Stimulated activated CD4-positive, alpha-beta T cell treated with anti-CD3 and anti-CD28 coated beads, Interleukin-2, amount 100 ng/mL, for 24 hours (primary cell): ENCODE measurements around the gene LARGE1.

Source experiments
- DNase-seq, 2 donors: peaks; one replicate each; pipeline ENCODE4 v3.0.0-alpha.2; 2020

LARGE1 gene

DNA sequence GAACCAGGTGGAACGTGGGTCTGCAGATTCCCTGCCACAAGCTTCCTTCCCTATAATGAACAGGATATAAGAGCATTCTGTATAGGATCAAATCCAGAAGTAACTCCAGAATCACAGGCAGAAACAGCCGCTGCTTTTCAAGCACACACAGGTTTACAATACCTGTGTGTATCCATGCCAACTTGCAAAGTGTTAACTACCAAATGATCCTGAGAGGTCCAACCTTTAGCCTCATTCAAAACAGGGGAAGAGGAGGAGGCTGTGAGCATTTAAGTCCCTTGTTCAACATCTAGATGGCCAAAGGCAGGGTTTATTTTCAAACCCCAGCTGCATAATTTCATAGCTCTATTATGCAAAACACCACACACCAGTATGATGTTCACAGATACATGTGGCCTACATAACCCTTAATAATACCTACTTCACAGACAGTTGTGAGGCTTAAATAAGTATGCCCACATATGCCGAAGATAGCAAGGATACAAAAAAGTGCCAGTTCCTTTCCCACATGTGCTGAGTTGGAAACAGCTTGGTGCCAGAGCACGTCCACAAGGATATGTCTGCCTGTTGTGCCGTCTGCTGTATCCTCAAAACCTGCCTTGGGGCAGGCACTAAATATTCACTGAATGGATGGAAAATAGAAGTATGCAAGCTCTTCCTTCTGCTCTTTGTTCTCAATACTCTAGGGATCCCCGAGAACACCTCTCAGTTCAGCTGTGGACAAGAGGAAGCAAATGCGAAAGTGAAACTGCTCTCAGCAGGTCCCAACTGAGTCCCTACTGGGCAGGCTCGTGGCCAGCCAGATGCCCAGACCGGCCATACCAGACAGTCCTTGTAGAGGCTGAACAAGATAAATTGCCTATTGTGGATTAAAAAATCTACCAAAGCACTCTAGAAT is 66.8 kb downstream of the LARGE1 start:
- DNase-seq, result no peak

DNA sequence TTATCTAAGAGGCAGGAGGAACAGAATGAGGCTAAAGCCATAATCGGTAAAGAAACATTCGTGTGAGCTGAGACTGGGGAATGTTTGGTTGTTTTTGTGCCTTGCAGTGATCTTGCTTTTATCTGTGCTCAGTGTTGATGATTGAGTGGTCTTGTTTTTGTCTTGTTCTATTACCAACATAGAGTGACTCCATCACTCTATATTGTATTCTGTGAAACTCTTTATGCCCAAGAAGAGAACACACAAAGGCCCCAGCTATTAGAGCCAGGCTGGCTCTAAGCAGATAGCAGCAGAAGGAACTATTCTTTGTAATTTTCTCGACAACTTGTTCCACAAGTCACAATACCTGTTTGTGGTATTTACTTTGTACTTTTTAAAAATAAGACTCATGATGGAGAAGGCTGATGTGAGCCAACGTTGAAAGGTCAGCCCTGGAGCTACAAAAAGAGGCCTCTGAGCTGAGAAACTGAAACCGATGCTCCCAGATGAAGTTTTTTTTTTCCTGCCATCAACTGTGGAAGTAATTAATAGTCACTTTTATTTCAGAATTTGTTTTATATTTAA is 68.4 kb downstream of the LARGE1 start:
- no peak for DNase-seq

DNA sequence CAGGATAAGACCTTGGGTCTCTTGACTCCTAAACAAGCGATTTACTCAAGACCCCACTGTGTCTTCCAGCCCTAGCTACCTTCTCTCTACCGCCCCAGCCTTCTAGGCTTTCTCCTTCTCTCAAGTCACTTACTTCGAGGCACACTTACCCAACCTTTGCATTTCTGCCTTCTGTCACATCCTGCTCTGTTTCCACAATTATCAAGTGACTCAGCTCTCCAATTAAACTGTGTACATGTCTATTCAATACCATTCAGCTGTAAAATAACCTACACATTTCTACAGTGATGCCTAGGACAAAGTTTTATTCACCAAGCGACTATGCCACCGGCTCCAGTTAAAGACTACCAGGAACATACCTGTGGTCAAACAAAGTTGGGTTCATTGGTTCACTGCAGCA is 69.0 kb downstream of the LARGE1 start:
- DNase-seq, result no peak

DNA sequence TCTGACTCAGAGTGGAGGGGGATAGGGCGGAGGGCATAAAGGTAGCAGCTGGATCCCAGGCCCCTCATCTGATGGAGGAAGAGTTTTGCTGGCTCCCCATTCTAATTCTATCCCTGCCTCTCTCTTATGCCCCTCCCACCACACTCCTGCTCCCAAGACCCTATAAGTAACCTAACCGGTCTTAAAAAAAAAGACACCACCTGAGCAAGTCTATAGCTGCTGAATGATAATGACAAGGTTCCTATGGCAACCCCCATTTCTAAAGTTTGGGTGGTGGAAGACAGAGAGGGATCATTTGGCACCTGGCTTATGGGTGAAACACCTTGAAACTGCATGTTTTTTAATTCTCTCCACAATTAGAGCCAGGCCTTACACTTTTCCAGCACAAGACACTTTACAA is 69.6 kb downstream of the LARGE1 start:
- no peak for DNase-seq

DNA sequence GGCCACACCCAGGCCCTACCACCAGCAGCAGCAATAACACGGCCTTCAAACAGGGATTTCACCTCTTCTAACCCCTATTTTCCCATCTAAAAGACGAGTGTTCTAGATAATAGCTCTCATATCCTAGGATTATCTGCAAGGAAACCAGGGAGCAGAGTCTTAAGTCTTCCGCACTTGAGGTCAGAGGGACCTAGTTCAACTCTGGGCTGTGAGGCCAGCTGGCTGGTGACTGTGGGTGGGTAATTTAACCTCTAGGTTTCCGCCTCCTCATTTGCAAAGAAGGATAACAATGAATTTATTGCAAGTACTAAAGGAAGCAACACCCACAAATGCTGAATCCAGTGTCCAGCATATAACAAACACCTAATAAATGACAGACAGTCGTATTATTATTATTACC is 70.1 kb downstream of the LARGE1 start:
- no peak for DNase-seq

DNA sequence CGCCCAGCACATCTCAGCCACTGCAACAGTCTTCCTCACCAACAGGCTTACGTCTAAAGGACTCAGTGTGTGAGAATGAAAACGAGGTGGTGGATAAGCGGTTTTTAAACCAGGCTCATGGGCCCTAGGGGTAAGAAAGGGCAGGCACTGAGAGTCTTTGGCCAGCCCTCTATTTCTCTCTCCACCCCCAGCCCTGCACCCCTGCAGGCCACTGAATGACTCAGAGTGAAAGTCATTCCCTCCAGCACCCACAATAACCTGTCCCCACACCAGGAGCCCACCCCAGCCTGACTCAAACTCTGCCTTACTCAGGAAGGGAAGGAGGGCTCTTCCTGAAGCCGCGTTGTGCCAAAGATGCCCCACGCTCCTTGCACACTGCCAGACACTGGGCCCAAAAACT is 72.0 kb downstream of the LARGE1 start:
- no peak for DNase-seq

DNA sequence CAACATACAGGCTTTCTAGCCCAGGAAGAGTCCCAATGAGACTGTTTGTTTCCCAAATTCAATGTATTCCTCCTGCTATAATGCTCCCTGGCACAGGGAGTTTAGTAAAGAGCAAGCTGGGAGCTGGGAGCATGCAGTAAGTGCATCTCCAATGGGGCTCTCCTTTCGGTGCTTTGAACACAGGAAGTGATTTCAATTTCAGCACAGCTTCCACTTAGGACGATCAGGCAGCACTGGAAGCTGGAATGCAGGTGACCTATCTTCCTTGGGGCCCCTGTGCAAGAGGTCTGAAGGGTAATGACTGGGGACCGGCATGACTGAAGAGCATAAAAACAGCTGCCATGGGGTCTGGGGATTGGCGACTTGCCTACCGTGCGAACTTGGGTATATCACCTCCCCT is 76.0 kb downstream of the LARGE1 start:
- DNase-seq, result no peak

DNA sequence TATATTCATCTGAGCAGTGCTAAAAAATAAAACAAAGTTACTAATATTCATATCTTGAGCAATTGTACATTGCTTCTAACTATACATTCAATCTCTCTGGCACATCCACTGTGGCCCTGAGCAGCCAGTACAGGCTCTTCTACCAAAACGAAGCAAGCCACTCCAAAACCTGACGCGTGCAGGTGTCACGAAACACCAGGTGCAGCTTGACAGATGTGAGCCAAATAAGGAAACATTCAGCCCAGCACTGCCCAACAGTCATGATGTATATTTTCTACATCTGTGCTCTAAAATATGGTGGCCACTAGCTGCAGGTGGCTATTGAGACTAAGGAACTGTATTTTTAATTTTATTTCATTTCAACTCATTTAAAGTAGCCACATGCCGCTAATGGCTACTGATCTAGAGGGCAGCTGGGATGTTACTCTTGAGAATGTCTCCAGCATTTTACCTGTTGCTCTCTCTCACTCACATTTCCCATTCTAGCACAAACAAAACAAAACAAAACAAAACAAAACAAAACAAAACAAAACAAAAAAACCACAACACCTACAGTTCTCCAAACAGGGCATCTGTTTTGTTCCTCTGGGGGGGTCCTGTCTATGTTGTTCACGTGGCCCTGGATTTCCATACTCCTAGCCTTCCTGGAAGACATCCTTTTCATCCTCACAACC is 77.7 kb downstream of the LARGE1 start:
- DNase-seq, result no peak

DNA sequence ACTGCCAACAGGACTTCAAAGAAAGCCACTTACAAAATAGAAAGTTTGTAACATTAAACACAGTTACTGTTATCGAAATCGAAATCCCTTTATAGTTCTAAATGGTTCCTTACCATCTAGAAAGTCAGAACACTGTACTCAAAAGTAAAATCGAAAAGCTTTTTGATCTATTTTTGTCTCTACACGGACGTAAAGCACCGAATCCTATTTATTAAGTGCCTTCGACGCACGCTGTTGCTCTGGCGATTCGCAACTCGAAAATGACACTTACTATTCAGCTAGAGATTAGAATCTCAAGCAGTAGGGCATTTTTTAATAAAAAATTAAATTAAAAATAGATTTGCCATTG is 78.3 kb downstream of the LARGE1 start:
- DNase-seq, result no peak

DNA sequence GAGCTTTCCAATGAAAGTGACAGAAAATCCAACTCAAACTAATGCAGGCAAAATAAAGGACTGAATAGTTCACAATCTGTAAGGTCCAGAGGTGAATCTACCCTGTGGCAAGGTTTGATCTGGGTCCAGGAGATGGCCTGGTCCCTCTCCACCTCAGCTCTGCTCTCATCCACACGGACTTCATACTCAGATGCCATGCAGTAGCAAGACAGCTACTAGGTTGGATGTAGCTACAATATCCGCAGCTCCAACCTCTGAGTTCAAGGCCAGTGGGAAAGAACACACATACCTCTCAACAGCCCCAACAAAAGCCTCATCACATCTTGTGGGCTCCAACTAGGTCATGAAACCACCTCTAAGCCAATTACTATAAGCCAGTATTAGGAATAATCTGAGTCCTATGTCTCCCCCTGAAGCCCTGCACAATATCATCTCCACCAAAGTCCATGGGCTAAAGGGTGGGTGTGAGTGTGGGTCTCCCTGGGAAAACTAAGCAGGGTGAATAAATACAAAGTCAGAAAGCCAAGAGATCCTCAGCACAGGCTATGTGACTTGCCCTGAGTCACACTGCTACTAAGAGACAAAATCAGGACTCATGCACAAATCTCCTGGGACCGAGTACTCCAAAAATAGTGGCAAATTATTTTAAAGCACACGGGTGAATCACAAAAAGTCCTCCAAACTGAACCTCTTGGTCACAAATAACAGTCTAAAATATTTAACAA is 78.8 kb downstream of the LARGE1 start:
- no peak for DNase-seq

DNA sequence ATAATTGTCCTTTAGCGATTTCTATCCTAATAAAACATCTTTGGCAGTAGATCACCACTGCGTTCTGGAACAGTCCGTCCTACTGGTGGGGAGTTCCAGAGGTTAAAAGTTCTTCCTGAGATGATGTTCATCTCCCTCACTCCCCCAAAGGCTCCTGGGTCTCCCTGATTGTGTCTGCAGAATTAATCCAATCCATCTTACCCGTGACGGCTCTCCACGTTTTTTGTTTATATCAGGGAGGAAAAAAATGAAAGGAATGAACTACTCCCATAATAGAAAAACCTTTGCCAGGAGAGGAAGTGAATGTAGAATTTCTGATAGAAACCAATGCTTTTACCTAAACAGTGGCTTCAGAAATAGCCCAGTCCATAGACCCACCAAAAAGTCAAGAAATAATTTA is 81.6 kb downstream of the LARGE1 start:
- no peak for DNase-seq

DNA sequence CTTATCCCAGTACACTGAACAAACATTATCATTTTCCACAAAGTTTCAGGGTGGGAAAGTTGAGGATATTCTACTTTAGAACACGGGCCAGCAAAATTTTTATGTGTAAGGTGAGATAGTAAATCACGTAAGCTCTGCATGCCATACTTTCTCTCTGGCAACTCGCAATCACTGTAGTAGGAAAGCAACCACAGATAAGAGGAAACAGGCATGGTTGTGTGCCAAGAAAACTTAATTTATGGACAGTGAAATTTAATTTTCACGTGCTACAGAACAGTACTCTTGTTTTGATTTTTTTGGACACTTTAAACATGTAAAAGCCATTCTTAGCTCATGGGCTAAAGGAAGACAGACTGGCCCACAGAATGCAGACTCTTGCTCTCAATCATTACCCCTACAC is 82.5 kb downstream of the LARGE1 start:
- DNase-seq, result no peak

DNA sequence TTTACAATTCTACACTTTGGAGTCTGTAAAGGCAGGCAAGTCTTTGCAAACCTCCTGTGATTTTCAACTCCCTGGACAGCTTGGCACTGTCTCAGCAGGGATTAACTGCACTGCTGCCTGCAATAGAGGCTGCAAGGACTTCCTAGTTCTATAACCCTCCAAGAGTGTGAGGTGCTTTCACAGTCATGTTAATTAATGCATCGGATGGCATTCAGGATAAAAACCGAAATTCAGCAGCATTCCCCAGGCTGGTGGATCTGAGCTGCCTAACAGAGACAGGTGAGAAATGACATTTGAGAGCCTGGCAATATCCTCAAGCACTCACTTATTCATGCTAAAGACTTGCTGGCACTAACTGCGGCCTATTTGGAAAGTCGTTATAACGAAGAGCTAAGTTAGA is 85.0 kb downstream of the LARGE1 start:
- no peak for DNase-seq

DNA sequence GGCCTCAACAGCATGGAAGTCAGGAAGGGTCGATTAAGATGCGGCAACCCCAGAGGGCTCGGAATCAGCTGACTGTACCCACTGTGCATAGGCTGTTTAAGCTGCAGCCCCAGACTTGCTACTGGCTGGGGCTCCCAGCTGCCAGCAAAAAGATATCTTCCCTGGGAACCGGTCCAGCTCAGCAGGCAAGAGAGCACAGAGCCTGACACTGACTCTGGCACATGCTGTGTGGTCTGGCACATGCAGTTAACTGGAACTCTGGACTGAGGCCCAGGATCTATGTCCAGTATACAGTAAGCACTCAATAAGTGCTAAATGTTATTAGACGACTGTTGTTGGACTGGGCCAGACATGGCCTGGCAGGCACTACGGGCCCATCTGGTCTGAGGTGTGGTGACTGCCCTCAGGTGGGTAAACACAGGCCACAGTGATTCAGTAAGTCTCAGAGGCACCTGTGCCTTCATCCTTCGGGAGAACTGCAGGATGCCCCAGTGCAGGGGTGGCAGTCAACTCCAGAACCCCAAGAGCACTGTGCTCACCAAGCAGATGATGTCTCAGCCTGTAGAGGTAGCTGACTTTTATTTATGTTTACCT is 87.6 kb downstream of the LARGE1 start:
- DNase-seq, result no peak

DNA sequence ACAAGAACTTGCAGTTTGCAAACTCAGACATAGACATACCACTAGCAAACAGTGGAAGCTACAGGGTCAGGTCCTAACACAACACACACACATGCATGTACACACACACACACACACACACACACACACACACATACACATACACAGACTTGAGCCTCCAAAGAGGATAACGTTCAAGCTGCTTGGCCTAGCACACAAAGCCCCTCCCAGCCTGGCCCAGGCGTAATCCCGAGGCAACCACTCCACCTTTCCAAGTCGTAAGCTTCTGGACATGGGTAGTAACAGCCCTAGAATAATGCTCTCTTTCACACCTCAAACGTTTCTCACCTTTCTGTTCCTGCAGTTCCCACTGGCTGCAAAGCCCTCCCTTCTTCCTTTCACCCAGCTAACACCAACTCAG is 88.6 kb downstream of the LARGE1 start:
- DNase-seq, result no peak

DNA sequence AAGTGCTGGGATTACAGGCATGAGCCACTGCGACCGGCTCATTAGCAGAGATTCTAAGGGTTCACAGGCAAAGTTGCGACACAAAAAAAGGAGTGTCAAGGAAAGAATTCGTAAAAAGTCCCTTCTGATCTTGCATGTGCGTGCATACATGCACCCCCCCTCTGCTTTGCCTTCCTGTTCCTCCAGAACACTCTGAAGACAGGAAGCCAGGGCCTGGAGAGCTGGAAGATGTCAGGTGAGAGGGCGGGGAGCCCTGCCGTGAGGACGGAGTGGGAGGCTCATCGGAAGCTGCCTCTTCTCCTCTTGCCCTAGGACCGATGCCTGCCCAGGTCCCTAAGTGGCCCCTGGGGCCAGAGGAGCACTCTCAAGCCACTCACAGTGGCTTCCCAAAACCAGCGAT is 89.1 kb downstream of the LARGE1 start:
- no peak for DNase-seq

DNA sequence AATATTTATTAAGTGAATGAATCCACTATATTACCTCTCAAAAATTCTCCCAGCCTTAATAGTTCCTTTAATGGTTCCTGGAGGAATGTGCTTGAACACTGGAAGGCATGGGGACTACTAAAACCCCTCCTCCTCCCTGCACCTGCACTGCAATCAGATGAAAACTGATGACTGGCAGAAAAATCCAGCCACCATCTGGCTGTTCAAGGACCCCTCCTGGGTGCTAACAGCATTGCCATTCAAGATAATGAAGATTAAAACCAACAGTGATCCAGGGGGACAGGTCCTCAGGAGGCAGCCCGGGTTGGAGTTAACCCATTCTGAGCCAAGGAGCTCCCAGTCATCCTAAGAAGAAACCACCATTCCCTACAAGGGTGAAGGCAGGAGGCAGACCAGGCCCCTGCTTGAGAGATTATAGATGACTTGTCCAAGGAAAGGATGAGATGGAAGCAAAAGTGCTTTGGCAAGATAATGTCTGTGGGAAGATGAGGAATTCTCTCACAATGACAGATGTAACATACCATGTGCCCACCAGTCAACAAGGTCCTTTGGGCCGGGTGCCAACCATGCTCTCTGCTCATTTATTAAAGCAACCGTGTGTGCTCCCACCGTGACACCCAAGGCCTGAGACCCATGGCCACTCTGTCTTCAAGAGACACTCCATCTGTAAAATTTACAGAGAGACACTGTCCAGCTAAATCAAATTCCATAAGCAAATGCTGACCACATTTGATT is 90.6 kb downstream of the LARGE1 start:
- no peak for DNase-seq

DNA sequence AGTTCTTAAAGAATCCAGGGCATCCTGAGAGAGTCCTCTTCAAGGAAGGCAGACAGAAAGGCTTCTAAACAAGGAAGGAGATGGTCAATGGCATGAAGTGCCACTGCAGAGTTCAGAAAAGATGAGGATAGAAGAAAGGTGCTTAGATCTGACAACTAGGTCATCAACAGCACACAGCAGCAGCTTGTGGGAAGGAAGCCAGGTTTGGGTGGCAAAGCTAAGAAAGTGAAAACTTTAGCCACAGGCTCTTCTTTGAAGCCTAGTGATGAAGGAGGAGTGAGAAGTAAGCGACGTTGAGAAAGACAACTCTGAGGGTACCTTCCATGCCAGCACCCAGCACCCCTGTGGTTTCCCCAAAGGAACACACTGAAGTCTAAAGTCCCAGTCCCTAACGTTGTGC is 92.0 kb downstream of the LARGE1 start:
- DNase-seq, result no peak

DNA sequence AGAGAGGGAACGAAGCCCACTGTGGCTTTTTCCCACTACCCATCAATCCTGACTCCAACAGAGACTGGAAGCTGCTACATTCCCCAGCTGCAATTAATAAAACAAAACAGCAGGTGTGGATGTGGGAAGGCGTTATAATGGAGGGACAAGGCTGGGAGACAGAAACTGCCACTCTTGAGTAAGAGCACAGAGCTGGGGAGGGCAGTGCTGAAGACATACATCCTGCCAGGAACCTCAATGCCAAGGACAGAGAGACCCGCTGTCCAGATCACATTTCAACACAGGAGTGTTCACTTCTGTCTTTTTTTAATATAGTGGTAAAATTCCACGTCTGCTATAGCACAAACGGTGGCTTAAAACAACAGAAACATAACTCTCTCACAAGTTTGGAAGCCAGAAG is 94.5 kb downstream of the LARGE1 start:
- no peak for DNase-seq

DNA sequence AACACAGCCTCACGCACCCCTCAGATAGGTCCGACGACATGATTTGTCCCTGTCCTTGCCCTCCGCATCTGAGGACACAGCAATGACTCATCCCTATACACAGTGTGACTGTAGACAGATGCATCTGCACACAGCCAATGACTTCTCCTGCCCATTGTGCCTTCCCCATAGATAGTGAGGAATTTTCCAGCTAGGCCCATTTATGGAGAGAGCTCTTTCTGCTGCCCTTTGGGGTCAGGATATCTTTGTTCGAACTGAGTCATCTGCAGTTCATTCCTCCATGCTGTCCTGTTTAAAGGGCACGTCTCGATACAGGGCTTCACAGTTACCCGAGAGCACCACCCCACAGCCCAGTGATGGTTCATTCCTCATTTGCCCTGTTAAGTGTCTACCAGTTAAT is 96.7 kb downstream of the LARGE1 start:
- DNase-seq, result no peak

DNA sequence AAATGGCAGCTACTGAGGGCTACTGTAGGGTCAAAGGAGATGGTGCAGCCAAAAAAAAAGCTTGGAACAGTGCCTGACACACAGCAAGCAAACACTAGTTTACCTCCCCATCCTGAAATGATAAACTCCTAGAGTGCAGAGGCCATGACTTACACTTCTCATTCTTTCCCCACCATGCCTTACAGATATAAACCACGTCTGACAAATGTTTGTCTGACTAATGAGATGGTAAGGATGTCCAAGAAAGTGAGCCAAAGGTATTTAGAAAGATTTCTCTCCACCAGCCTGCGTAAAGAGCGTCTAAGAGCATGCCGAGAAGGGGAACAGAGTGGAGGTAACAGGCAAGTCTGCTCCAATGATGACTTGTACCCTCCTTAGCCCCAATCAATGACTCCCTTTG is 99.0 kb downstream of the LARGE1 start:
- no peak for DNase-seq

DNA sequence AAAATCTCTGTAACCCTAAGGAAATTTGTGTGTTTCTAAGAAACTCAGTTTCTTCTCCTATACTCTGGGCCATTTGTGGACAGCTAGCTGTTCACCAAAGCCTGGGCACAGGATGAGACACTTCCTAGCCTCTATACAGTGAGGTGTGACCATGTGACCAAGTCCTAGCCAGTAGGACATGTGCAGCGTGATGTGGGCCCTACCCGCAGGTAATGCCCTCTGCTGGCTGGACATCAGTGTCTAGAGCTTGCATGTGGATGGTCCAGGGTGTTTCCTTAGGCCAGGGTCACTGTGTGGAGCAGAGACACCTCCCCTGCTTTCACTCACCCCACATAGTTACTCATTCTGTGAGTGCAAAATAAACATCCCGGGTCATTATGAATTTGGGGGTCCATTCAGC is 100.5 kb downstream of the LARGE1 start:
- no peak for DNase-seq
